ENCODE data around the gene HSD11B1.

HSD11B1 gene

GRCh38 chr1:209755256-209755655 is 50.6 kb downstream of the HSD11B1 start:
- ChIA-PET POLR2A (interaction anchor here (0.7 kb wide), 1 partner anchor 13 kb away, joined by 3 read pairs; no protein-coding TSS in a partner anchor), CTCF (interaction anchor here (1.0 to 6.9 kb wide), 6 partner anchors 7 to 62 kb away, joined by 3 to 53 read pairs (median 4); no protein-coding TSS in a partner anchor)
- TF ChIP-seq CTCF (IDR thresholded peaks at IDR 0.05; ENCODE audit: control extremely low read depth, extremely low read depth, low read depth, missing control alignments), result no peak

DNA sequence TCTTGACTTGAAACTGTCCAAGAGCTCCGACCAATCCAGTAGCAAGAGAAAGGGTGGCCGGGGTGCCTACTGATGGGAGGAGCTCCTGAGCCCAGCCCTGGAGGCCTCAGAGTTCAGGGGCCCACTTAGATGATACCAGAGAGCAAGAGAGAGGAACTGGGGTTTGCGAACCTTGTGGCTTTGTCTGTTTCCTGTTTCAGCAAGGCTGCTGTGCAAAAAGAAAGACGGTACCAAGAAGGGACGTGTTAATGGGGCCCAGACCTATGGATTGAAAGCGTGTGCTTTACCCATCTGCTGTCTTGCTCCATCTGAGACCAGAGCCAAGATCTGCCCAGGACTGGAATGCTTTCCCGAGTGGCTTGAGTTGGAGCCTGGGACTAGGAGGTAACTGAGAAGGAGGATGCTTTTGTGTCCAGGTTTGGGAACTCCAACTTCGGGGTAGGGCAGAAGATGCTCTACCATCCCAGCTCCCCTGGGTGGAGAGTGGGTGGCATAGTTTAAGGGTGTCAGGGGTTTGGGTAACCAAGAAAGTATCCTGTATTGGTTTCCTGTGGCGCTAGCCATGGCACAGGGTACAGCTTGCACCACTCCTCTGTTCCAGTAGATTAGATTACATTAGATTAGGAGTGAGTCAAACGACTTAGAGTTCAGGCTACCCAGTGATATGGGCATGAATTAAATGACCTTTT is 51.4 kb downstream of the HSD11B1 start, which contains the start of gene TRAF3IP3:
TRAF3IP3 (plus strand) TSS at position 128 of the 689 bp plus-strand sequence. CDS start 3,987 bp downstream, outside the sequence.
- ChIA-PET CTCF (interaction anchor here (0.7 to 6.9 kb wide), 7 partner anchors 8 to 68 kb away, joined by 3 to 53 read pairs (median 5); no protein-coding TSS in a partner anchor), POLR2A (interaction anchor here (0.7 kb wide), 1 partner anchor 12 kb away, joined by 3 read pairs; no protein-coding TSS in a partner anchor)
- TF ChIP-seq CTCF (IDR thresholded peaks at IDR 0.05; ENCODE audit: control extremely low read depth, extremely low read depth, low read depth, missing control alignments), result no peak
- peak; percentile 76 for DNase-seq (ENCODE audit: extremely low spot score)

More at GRCh38 chr1:209755256-209755655, 50.6 kb downstream of the HSD11B1 start:
- DNase-seq (ENCODE audit: extremely low spot score), result no peak

DNA sequence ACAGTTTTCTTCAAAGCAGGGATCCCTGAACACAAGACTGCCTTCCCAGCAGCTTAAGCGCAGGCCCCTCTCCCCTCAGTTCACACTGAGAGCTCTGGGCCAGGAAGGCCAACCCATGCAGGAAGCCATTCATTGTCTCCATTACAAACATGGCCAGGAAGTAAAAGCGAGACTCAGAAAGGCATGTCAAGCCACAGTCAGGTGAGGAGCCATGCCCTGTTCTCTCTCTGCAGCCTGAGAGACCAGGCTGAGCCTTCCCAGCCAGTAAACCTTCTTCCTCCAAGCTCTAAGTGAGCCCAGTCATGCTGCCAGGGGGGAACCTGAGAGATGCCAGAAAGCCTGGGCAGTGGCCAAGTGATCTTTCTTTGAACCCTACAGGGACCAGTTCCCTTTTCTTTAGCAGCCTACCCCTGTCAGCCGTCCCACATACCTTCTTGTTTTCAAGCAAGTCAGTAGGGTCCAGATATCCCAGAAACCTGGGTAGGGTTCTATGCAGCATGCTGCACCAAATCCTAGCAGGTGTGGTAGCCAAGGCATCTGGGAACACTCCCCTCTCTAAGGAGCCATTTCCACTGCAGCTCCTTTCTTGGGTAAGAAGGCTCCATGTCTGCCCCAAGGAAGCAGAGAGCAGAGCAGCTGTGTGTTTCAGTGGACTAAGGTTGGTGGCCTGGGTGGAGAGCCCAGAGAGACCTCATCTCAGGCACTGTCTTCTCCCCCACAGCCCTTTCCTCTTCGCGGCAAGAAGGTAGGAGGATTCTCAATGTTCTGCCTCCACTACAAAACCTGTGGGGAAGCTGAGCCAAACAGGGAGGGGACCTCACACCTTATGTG is 52.2 kb downstream of the HSD11B1 start:
- peak; percentile 44 for DNase-seq (ENCODE audit: extremely low spot score)
- POLR2A ChIA-PET, result no interaction called here
- CTCF ChIA-PET, result interaction anchor here (0.6 to 6.9 kb wide), 7 partner anchors 9 to 126 kb away, joined by 3 to 53 read pairs (median 5); no protein-coding TSS in a partner anchor
- TF ChIP-seq CTCF (IDR thresholded peaks at IDR 0.05; ENCODE audit: control extremely low read depth, extremely low read depth, low read depth, missing control alignments), result no peak

DNA sequence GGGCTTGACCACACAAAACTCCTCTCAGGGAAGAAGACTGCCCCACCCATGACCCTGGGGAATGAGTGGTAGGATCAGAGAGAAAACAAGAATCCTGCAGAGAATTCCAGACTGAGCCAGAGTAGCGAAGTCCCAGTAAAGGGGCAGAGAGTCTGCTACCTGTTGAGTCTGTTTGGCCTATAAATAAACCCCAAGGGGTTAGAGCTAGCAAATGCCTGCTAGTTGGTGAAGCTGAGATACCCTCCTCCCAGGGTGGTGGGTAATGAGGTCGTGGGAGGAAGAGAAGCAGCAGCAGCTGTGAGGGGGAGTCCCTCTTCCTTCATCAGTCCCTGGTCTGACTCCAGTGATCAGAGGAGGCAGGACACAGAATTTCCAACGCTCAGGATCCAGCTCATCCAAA is 53.8 kb downstream of the HSD11B1 start:
- POLR2A ChIA-PET, result no interaction called here
- no peak for DNase-seq (ENCODE audit: extremely low spot score)
- TF ChIP-seq CTCF (IDR thresholded peaks at IDR 0.05; ENCODE audit: control extremely low read depth, extremely low read depth, low read depth, missing control alignments), result no peak
- CTCF ChIA-PET, result interaction anchor here (1.1 to 6.9 kb wide), 6 partner anchors 9 to 131 kb away, joined by 3 to 53 read pairs (median 4); no protein-coding TSS in a partner anchor

- POLR2A ChIA-PET, result no interaction called here
- CTCF ChIA-PET, result interaction anchor here (1.2 to 6.9 kb wide), 5 partner anchors 9 to 194 kb away, joined by 3 to 53 read pairs (median 5); no protein-coding TSS in a partner anchor
- DNase-seq (ENCODE audit: extremely low spot score), result no peak
- no peak for TF ChIP-seq CTCF (IDR thresholded peaks at IDR 0.05; ENCODE audit: control extremely low read depth, extremely low read depth, low read depth, missing control alignments)
Measured at GRCh38 chr1:209759829-209760359, 55.2 kb downstream of the HSD11B1 start.
